H1 (cell line): ENCODE results near the gene YIF1A. TPM values are rescaled to one million over a fixed set of nuclear protein-coding genes. Genes with fewer than 3 reads are reported as not detected.

ENCODE experiments used
- BCL11A ChIP-seq, 2 experiments: IDR thresholded peaks; one replicate each; pipeline ENCODE4 v1.6.1; 2011; ENCODE audit warnings: low read depth in 2 of 2, low read length in 2 of 2, mild to moderate bottlenecking in 2 of 2
- FOSL1 ChIP-seq: IDR thresholded peaks from 2 replicates; pipeline ENCODE4 v1.6.1; 2011; ENCODE audit warnings: mild to moderate bottlenecking, low read depth, low read length, moderate library complexity; ENCODE audit not compliant: insufficient read depth
- KDM1A ChIP-seq: fragments of 200-600, 300-600 bp; sonication (generic); IDR thresholded peaks from 2 replicates; pipeline ENCODE4 v1.7.1; 2016; ENCODE audit warnings: mild to moderate bottlenecking, low read length, borderline replicate concordance
- KDM5A ChIP-seq: fragments of 200-600 bp; IDR thresholded peaks from 2 replicates; pipeline ENCODE4 v1.7.1; 2012; ENCODE audit warnings: mild to moderate bottlenecking, low read length, inconsistent platforms, mixed read lengths
- PHF8 ChIP-seq: fragments of 200-600 bp; sonication (generic); conservative IDR thresholded peaks from 2 replicates; pipeline ENCODE4 v1.7.1; 2012; ENCODE audit warnings: low read depth, mild to moderate bottlenecking, inconsistent platforms, low read length, moderate library complexity
- POLR2AphosphoS5 ChIP-seq: IDR thresholded peaks from 2 replicates; pipeline ENCODE4 v1.6.1; 2011; ENCODE audit warnings: low read depth, low read length
- SIN3A ChIP-seq, 2 experiments: IDR thresholded peaks in 1 of 2; conservative IDR thresholded peaks in 1 of 2; 2 replicates each; pipeline ENCODE4 v1.6.1; 2011 to 2012; ENCODE audit warnings: low read length in 2 of 2, improper control_type of control experiment in 1 of 2, low read depth in 1 of 2, mild to moderate bottlenecking in 1 of 2
- TEAD4 ChIP-seq: IDR thresholded peaks from 2 replicates; pipeline ENCODE4 v1.6.1; 2012; ENCODE audit warnings: low read depth, low read length, inconsistent platforms, mixed read lengths
- polyA plus RNA-seq, 7 experiments: library from polyadenylated mRNA; depleted of rRNA in 3 of 7; stranded (reverse) in 5 of 7; unstranded in 2 of 7; fragments of >200 nt in 5 of 7; fragments of 200-250 nt in 2 of 7; gene quantifications; 1 replicate in 5 of 7; 2 replicates in 1 of 7; 4 replicates in 1 of 7; pipeline versions ENCODE4 v1.2.1 to v1.2.3, GENCODE V29; 2011 to 2013; ENCODE audit warnings: missing spikeins in 2 of 7, mixed read lengths in 2 of 7
- total RNA-seq: library from RNA; stranded (reverse); fragmentation: NEBNext Ultra II Directional; extraction: Animal tissue kit (Norgen Biotek cat#: 25700); gene quantifications from 2 replicates; pipeline ENCODE4 v1.2.1, GENCODE V29; 2021
- TF ChIP-seq, protein P1 (sequence below): IDR thresholded peaks from 2 replicates; pipeline ENCODE4 v1.6.1; 2011; ENCODE audit warnings: low read length, improper control_type of control experiment
- TF ChIP-seq, protein P2 (sequence below), 3 experiments: IDR thresholded peaks; 1 replicate in 2 of 3; 2 replicates in 1 of 3; pipeline versions ENCODE4 v1.5.1 to v1.6.1; 2011; ENCODE audit warnings: low read length in 3 of 3, mild to moderate bottlenecking in 3 of 3, inconsistent platforms in 2 of 3, low read depth in 1 of 3, moderate library complexity in 1 of 3; ENCODE audit not compliant: insufficient read depth in 1 of 3; ENCODE audit errors: control extremely low read depth in 1 of 3

Gene YIF1A
- total and polyA plus RNA-seq, 2 of the 8 experiments (the other 6 are each of a cell fraction or from before 2014, with no cell fraction given), result 70.1 to 178 TPM

DNA sequence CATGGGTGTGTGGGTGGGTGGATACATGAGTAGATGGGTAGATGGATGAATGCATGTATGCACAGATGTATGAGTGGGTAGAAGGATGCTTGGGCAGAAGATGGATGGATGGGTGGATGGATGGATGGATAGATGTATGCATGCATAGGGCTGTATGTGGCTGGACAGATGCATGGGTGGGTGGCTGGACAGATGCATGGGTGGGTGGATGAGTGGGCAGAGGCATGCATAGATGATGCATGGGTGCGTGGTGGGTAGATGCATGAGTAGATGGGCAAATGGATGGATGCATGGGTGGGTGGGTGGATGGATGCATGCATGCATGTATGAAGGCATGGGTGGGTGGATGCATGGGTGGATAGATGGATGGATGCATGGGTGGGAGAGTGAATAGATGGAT is 34.7 kb upstream of the YIF1A start (continued):
- TF ChIP-seq, protein P1, sequence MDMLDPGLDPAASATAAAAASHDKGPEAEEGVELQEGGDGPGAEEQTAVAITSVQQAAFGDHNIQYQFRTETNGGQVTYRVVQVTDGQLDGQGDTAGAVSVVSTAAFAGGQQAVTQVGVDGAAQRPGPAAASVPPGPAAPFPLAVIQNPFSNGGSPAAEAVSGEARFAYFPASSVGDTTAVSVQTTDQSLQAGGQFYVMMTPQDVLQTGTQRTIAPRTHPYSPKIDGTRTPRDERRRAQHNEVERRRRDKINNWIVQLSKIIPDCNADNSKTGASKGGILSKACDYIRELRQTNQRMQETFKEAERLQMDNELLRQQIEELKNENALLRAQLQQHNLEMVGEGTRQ, result no peak
- TF ChIP-seq KDM5A (no peak), POLR2AphosphoS5 (no peak), TEAD4 (no peak), SIN3A (conservative IDR thresholded peaks at IDR 0.05 in 1 of 2, IDR thresholded peaks at IDR 0.05 in 1 of 2; ENCODE audit: low read depth in 1 of 2, low read length in 2 of 2) (no peak), FOSL1 (no peak), PHF8 (no peak), BCL11A (IDR thresholded peaks at IDR 0.05; ENCODE audit: low read depth in 2 of 2, low read length in 2 of 2) (no peak), KDM1A (no peak)
- TF ChIP-seq, protein P2, sequence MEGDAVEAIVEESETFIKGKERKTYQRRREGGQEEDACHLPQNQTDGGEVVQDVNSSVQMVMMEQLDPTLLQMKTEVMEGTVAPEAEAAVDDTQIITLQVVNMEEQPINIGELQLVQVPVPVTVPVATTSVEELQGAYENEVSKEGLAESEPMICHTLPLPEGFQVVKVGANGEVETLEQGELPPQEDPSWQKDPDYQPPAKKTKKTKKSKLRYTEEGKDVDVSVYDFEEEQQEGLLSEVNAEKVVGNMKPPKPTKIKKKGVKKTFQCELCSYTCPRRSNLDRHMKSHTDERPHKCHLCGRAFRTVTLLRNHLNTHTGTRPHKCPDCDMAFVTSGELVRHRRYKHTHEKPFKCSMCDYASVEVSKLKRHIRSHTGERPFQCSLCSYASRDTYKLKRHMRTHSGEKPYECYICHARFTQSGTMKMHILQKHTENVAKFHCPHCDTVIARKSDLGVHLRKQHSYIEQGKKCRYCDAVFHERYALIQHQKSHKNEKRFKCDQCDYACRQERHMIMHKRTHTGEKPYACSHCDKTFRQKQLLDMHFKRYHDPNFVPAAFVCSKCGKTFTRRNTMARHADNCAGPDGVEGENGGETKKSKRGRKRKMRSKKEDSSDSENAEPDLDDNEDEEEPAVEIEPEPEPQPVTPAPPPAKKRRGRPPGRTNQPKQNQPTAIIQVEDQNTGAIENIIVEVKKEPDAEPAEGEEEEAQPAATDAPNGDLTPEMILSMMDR (IDR thresholded peaks at IDR 0.05; ENCODE audit: control extremely low read depth in 1 of 3, insufficient read depth in 1 of 3, low read depth in 1 of 3, low read length in 3 of 3), result no peak
